GM20000 (cell line): Measurements from ENCODE around the gene FZR1.

Experiments used
- DNase-seq: peaks from one replicate; pipeline ENCODE4 v3.0.0; 2012; ENCODE audit warnings: low spot score
- TF ChIP-seq, protein P1 (sequence below): IDR thresholded peaks from 2 replicates; pipeline ENCODE4 v1.5.1; 2012; ENCODE audit warnings: mild to moderate bottlenecking, control low read depth; ENCODE audit errors: extremely low read depth, missing control alignments

Gene FZR1

DNA sequence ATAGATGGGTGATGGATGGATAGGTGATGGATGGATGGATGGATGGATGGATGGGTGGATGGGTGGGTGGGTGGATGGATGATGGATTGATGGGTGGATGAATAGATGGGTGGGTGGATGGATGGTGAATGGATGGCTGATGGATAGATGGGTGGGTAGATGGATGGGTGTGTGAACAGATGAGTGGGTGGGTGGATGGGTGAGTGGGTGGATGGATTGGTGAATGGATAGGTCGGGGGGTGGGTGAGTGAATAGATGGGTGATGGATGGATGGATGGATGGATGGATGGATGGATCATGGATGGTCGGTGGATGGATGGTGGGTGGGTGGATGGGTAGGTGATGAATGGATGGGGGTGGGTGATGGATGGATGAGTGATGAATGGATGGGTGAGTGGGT, 29.3 kb upstream of the FZR1 start:
- TF ChIP-seq, protein P1, sequence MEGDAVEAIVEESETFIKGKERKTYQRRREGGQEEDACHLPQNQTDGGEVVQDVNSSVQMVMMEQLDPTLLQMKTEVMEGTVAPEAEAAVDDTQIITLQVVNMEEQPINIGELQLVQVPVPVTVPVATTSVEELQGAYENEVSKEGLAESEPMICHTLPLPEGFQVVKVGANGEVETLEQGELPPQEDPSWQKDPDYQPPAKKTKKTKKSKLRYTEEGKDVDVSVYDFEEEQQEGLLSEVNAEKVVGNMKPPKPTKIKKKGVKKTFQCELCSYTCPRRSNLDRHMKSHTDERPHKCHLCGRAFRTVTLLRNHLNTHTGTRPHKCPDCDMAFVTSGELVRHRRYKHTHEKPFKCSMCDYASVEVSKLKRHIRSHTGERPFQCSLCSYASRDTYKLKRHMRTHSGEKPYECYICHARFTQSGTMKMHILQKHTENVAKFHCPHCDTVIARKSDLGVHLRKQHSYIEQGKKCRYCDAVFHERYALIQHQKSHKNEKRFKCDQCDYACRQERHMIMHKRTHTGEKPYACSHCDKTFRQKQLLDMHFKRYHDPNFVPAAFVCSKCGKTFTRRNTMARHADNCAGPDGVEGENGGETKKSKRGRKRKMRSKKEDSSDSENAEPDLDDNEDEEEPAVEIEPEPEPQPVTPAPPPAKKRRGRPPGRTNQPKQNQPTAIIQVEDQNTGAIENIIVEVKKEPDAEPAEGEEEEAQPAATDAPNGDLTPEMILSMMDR = no peak
- DNase-seq = no peak

GRCh38 chr19:3477506-3477905, 28.6 kb upstream of the FZR1 start:
- TF ChIP-seq, protein P1 = no peak
- no peak for DNase-seq

DNA sequence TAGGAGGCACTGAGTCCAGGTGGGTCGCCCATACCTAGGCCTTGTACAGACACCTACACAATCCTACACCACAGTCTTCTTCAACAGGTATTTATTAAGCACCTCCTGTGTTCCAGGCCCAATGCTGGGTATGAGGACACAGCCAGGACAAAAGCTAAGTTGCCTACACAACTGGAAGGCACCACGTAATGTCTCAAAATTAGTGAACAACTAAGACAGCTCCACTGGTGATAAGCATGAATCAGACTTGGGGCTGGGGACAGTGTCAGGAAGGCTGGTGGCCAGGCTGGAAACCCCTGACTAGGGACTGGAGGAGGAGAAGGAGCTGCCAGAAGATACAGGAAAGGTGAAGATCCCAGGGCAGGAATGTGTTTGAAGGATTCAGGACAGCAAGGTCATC, 28.2 kb upstream of the FZR1 start:
- no peak for DNase-seq
- TF ChIP-seq, protein P1 = no peak

DNA sequence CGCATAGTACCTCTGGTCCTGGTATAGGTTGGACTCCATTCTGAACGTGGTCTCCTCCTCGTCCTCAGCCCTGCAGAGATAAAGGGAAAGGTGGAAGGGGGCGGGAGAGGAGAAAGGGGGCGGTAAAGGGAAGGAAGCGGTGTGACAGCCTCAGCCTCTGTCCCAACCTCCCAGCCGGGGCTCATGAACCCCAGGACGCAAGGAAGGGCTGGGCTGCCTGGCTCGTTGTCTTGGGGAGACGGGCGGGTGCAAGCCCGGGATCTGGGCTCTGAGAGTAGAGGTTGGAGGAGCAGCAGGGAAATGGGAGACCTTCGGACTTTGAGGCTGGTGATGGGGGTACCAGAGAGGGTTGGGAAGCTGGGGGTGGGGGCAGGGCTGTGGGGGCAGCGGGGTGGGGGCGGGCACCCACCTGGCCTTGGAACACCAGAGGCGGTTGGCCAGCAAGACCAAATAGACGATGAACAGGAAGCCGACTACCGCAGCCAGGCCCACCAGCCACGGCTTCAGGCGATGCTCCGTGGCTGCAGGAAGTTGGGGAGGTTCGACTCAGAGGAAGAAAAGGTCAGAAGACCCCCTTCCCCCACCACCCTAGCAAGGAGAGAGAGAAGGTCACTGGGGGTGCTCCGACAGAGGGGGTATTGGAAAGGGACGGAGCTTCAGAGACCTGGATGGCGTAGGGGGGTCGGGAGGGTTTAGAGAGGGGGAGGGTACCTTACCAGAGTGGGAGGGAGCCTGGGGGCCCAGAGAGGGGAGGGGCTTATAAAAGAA, 27.5 kb upstream of the FZR1 start:
- TF ChIP-seq, protein P1 = no peak
- no peak for DNase-seq

- peak; percentile 79 for DNase-seq
- TF ChIP-seq, protein P1 = no peak
Observed at GRCh38 chr19:3479177-3479833, 26.8 kb upstream of the FZR1 start.

DNA sequence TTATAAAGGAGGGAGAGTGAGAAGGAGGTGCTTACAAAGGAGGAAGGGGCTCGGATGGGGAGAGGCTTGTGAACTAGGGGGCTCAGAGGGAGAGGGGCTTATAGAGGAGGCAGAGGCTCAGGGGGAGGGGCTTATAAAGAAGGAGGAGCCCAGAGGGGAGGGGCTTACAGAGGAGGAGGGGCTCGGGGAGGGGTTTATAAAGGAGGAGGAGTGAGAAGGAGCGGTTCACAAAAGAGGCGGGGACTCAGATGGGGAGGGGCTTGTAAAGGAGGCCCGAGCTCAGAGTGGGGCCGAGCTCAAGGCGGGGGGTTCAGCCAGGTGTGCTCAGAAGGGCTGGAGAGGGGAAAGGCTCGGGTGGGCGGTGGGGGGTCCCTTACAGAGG, 26.3 kb upstream of the FZR1 start:
- no peak for DNase-seq
- TF ChIP-seq, protein P1 = no peak

DNA sequence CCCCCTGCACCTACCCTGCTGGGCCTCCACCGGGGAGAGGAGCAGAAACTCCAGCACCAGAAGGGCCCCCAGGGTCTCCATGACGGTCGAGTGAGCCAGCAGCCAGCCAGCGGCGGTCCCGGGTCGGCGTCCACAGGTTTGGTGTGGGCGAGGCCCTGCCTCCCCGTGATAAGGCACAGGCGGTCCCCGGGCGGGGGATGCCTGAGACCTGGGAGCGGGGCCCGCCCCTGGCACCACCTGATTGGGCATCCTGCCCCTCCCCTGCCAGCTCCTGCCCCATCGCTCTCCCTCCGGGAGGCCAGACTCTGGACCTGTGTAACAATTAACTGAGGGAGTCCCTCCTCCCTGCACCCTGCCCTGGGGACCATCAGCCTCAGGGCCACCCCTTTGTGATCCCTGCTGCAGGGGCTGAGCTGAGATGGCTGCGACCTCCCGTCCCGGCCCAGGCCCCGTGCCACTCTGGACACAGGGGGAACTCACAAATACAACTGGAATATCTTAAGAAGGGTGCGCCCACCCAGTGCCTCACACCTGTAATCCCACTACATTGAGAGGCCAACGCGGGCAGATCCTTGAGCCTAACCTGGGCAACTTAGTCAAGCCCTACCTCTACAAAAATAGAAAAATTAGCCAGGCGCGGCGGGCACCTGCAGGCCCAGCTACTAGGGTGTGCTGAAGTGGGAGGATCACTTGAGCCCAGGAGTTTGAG, 25.6 kb upstream of the FZR1 start, which contains the start of gene SMIM24:
Gene SMIM24, minus strand, starts transcription at position 143 of the 709 bp plus-strand sequence. Its CDS starts 62 bp downstream, at position 81.
- DNase-seq = no peak
- TF ChIP-seq, protein P1 = no peak
